HepG2 (cell line): ENCODE data around the gene KDM5A. TPM values are rescaled to one million over a fixed set of nuclear protein-coding genes. Genes with fewer than 3 reads are reported as not detected.

Source experiments
- AGO1 ChIP-seq: fragments of 200-400 bp; formaldehyde crosslinking; IDR thresholded peaks from 2 replicates; pipeline ENCODE4 v1.6.1; 2017; ENCODE audit warnings: mild to moderate bottlenecking, low read depth, low read length, moderate library complexity; ENCODE audit not compliant: poor library complexity, severe bottlenecking
- CEBPB ChIP-seq: IDR thresholded peaks from 2 replicates; pipeline ENCODE4 v1.6.1; 2011; ENCODE audit warnings: low read depth, low read length, improper control_type of control experiment, borderline replicate concordance
- GABPB1 ChIP-seq: IDR thresholded peaks from 2 replicates; pipeline ENCODE4 v1.6.1; 2016; ENCODE audit warnings: mild to moderate bottlenecking, missing genetic modification reagents, moderate library complexity, missing compliant biosample characterization
- MEIS1 ChIP-seq: sonication (generic); formaldehyde crosslinking; IDR thresholded peaks from 2 replicates; pipeline ENCODE4 v1.9.0; 2021; ENCODE audit warnings: mild to moderate bottlenecking, missing genetic modification reagents, moderate library complexity, borderline replicate concordance
- TCF12 ChIP-seq, 2 experiments: fragments of 450-650 bp in 1 of 2; sonication (generic) in 1 of 2; formaldehyde crosslinking in 1 of 2; IDR thresholded peaks; 2 replicates each; pipeline versions ENCODE4 v1.6.1 to v1.8.0; 2017 to 2022; ENCODE audit warnings: antibody characterized with exemption in 1 of 2, mild to moderate bottlenecking in 1 of 2, missing genetic modification reagents in 1 of 2, moderate library complexity in 1 of 2
- TSC22D2 ChIP-seq: sonication (generic); formaldehyde crosslinking; IDR thresholded peaks from 2 replicates; pipeline ENCODE4 v1.5.1; 2020; ENCODE audit warnings: missing genetic modification reagents, mild to moderate bottlenecking, borderline replicate concordance
- ZNF101 ChIP-seq: sonication (generic); formaldehyde crosslinking; IDR thresholded peaks from 2 replicates; pipeline ENCODE4 v1.4.0; 2020; ENCODE audit warnings: mild to moderate bottlenecking, low read depth, missing genetic modification reagents, borderline replicate concordance
- ZNF234 ChIP-seq: sonication (generic); formaldehyde crosslinking; conservative IDR thresholded peaks from 2 replicates; pipeline ENCODE4 v1.5.1; 2020; ENCODE audit warnings: mild to moderate bottlenecking, missing genetic modification reagents
- ZNF30 ChIP-seq: sonication (generic); formaldehyde crosslinking; IDR thresholded peaks from 2 replicates; pipeline ENCODE4 v1.5.0; 2020; ENCODE audit warnings: mild to moderate bottlenecking, missing genetic modification reagents
- ZNF549 ChIP-seq: sonication (generic); formaldehyde crosslinking; IDR thresholded peaks from 2 replicates; pipeline ENCODE4 v1.5.0; 2020; ENCODE audit warnings: missing genetic modification reagents
- polyA plus RNA-seq, 8 experiments: library from polyadenylated mRNA; depleted of rRNA in 3 of 8; stranded (reverse) in 7 of 8; unstranded in 1 of 8; fragments of >200 nt; fragmentation: Illumina TruSeq in 4 of 8; extraction: Trizol in 4 of 8; gene quantifications; 2 replicates each; pipeline versions ENCODE4 v1.2.1 to v1.2.3, GENCODE V29; 2011 to 2016; ENCODE audit warnings: low read depth in 4 of 8, missing spikeins in 1 of 8, mixed read lengths in 1 of 8; ENCODE audit not compliant: insufficient read depth in 1 of 8
- total RNA-seq, 5 experiments: library from RNA; depleted of rRNA; stranded (reverse); fragments of >200 nt; fragmentation: Illumina TruSeq; extraction: Trizol; gene quantifications; 2 replicates each; pipeline ENCODE4 v1.2.3, GENCODE V29; 2016; ENCODE audit warnings: low read depth in 1 of 5
- TF ChIP-seq, protein P1 (sequence below), 2 experiments: fragments of 450-650 bp in 1 of 2; sonication (generic) in 1 of 2; formaldehyde crosslinking in 1 of 2; IDR thresholded peaks; 2 replicates each; pipeline versions ENCODE4 v1.6.1 to v1.8.0; 2016 to 2022; ENCODE audit warnings: antibody characterized with exemption in 1 of 2, mild to moderate bottlenecking in 1 of 2, missing genetic modification reagents in 1 of 2
- TF ChIP-seq, protein P2 (sequence below): sonication (generic); formaldehyde crosslinking; IDR thresholded peaks from 2 replicates; pipeline ENCODE4 v1.5.0; 2020; ENCODE audit warnings: mild to moderate bottlenecking, missing genetic modification reagents
- TF ChIP-seq, protein P3 (sequence below): sonication (generic); formaldehyde crosslinking; IDR thresholded peaks from 2 replicates; pipeline ENCODE4 v1.4.0; 2020; ENCODE audit warnings: low read depth, mild to moderate bottlenecking, missing genetic modification reagents
- TF ChIP-seq, protein P4 (sequence below): sonication (generic); formaldehyde crosslinking; IDR thresholded peaks from 2 replicates; pipeline ENCODE4 v1.5.0; 2020; ENCODE audit warnings: missing genetic modification reagents

The KDM5A gene
- total and polyA plus RNA-seq, 2 of the 13 experiments (the other 11 are each of a cell fraction or from before 2014, with no cell fraction given), result 12.0 to 29.2 TPM

DNA sequence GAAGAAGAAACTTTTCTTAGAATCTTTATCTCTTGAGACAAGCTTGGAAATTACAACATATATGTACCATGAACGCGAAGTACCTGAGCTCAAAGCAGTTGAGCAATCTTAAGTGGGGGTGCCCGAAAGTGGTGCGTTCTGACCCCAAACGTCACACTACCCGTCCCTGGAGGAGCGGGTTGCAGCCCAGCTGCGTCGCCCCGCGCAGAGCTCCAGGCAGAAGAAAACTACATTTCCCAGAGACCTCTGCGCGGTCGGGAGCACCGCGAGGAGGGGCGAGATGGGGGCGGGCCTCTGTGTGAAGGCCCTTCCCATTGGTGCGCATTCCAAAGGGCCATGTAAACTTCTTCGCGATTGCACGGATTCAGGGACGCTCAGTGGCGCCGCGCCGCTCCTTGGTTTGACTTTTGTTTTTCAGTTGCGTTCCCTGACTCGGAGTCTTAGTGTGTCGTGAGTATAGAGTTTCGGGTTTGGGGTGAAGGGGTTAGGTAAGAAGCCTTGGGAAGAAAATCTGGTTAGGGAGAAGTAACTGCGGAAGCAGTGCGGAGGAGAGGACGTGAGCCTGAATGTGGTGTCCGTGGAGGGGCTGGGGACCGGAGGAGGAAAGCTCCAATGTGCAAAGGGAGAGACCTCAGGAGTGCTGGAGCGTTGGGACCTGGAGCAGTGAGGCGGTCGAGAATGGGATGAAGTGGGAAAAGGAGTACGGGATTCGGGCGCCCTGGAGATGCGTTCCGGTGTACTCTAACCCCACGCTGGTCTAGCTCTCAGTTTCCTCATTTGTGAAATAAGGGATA, 12.3 kb upstream of the KDM5A start, which contains the start of gene CCDC77 (continued):
- TF ChIP-seq, protein P1, sequence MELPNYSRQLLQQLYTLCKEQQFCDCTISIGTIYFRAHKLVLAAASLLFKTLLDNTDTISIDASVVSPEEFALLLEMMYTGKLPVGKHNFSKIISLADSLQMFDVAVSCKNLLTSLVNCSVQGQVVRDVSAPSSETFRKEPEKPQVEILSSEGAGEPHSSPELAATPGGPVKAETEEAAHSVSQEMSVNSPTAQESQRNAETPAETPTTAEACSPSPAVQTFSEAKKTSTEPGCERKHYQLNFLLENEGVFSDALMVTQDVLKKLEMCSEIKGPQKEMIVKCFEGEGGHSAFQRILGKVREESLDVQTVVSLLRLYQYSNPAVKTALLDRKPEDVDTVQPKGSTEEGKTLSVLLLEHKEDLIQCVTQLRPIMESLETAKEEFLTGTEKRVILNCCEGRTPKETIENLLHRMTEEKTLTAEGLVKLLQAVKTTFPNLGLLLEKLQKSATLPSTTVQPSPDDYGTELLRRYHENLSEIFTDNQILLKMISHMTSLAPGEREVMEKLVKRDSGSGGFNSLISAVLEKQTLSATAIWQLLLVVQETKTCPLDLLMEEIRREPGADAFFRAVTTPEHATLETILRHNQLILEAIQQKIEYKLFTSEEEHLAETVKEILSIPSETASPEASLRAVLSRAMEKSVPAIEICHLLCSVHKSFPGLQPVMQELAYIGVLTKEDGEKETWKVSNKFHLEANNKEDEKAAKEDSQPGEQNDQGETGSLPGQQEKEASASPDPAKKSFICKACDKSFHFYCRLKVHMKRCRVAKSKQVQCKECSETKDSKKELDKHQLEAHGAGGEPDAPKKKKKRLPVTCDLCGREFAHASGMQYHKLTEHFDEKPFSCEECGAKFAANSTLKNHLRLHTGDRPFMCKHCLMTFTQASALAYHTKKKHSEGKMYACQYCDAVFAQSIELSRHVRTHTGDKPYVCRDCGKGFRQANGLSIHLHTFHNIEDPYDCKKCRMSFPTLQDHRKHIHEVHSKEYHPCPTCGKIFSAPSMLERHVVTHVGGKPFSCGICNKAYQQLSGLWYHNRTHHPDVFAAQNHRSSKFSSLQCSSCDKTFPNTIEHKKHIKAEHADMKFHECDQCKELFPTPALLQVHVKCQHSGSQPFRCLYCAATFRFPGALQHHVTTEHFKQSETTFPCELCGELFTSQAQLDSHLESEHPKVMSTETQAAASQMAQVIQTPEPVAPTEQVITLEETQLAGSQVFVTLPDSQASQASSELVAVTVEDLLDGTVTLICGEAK (IDR thresholded peaks at IDR 0.05), result no peak
- TF ChIP-seq, protein P1 (CRISPR knock-in tag; IDR thresholded peaks at IDR 0.05), result peak; percentile 52; the same call in 1 of the 2 replicates
- TF ChIP-seq ZNF101 (CRISPR knock-in tag) (no peak), ZNF30 (CRISPR knock-in tag) (no peak), AGO1 (no peak), MEIS1 (CRISPR knock-in tag) (no peak), ZNF549 (CRISPR knock-in tag) (no peak), CEBPB (0 out of 2 replicates have a peak, but pooled peaks have one; percentile 4), GABPB1 (CRISPR knock-in tag) (peak; percentile 89), ZNF234 (CRISPR knock-in tag) (no peak), TCF12 (IDR thresholded peaks at IDR 0.05) (no peak), TCF12 (CRISPR knock-in tag; IDR thresholded peaks at IDR 0.05) (no peak), TSC22D2 (CRISPR knock-in tag) (no peak)
- TF ChIP-seq, protein P2, sequence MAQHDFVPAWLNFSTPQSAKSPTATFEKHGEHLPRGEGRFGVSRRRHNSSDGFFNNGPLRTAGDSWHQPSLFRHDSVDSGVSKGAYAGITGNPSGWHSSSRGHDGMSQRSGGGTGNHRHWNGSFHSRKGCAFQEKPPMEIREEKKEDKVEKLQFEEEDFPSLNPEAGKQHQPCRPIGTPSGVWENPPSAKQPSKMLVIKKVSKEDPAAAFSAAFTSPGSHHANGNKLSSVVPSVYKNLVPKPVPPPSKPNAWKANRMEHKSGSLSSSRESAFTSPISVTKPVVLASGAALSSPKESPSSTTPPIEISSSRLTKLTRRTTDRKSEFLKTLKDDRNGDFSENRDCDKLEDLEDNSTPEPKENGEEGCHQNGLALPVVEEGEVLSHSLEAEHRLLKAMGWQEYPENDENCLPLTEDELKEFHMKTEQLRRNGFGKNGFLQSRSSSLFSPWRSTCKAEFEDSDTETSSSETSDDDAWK, result no peak
- TF ChIP-seq, protein P3, sequence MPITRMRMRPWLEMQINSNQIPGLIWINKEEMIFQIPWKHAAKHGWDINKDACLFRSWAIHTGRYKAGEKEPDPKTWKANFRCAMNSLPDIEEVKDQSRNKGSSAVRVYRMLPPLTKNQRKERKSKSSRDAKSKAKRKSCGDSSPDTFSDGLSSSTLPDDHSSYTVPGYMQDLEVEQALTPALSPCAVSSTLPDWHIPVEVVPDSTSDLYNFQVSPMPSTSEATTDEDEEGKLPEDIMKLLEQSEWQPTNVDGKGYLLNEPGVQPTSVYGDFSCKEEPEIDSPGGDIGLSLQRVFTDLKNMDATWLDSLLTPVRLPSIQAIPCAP (CRISPR knock-in tag), result no peak
- TF ChIP-seq, protein P4, sequence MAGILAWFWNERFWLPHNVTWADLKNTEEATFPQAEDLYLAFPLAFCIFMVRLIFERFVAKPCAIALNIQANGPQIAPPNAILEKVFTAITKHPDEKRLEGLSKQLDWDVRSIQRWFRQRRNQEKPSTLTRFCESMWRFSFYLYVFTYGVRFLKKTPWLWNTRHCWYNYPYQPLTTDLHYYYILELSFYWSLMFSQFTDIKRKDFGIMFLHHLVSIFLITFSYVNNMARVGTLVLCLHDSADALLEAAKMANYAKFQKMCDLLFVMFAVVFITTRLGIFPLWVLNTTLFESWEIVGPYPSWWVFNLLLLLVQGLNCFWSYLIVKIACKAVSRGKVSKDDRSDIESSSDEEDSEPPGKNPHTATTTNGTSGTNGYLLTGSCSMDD, result no peak
